HPDE6-E6E7 (cell line): ENCODE data around the gene ZNF888.
"Not testable (repeated sequence)": the region's sequence is repeated elsewhere in the genome, so short reads cannot be mapped to it uniquely, and the experiment has no call there.

Experiments used
- DNase-seq: peaks from one replicate; pipeline ENCODE4 v3.0.0; 2011; ENCODE audit warnings: missing footprints; ENCODE audit errors: extremely low spot score

ZNF888 gene

GRCh38 chr19:52872996-52873395 lies 50.2 kb downstream of the ZNF888 start:
- DNase-seq: not testable (repeated sequence)

GRCh38 chr19:52871466-52871865 lies 51.8 kb downstream of the ZNF888 start:
- no peak for DNase-seq

GRCh38 chr19:52868031-52868430 lies 55.2 kb downstream of the ZNF888 start:
- DNase-seq: not testable (repeated sequence)

DNA sequence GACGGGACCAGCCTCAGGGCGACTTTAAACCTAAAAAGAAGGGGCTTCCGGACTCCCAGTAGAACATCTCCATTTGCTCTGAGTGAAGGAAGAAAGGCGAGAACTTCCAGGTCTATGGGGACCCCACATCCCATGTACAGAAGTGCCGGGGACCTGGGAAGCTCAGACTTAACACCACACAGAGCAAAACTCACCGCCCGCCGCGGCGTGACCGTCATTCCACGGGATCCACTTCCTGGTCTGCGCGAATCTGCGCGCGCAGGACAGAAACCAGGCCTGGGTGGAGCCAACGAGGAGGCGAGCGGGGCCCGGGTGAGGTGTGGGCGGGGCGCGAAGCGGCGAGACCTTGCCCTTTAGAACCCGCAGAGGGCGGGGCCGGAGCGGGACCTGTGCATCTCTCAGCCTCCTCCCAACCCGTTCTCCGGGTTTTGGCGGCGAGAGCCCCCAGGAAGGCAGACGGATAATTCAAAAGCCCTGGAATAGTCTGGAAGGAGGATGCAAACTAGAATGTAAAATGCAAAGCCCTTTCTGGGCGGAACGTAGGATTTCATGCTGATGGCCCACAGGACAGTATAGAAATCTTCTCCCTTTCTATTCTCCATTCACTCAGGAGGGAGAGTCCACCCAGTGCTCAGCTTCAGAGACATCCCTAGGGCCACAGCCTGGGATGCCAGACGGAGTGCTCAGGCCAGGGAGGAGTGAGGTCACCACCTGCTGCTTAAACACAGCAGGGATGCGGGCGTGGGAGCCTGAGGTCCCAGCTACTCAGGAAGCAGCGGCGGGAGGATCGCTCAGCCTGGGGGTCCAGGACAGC lies 65.6 kb downstream of the ZNF888 start, which contains the start of gene ZNF468:
Gene ZNF468, minus strand, starts transcription at position 242 of the 814 bp plus-strand sequence. CDS start 3,347 bp downstream, outside the sequence.
- peak; percentile 12 for DNase-seq

DNA sequence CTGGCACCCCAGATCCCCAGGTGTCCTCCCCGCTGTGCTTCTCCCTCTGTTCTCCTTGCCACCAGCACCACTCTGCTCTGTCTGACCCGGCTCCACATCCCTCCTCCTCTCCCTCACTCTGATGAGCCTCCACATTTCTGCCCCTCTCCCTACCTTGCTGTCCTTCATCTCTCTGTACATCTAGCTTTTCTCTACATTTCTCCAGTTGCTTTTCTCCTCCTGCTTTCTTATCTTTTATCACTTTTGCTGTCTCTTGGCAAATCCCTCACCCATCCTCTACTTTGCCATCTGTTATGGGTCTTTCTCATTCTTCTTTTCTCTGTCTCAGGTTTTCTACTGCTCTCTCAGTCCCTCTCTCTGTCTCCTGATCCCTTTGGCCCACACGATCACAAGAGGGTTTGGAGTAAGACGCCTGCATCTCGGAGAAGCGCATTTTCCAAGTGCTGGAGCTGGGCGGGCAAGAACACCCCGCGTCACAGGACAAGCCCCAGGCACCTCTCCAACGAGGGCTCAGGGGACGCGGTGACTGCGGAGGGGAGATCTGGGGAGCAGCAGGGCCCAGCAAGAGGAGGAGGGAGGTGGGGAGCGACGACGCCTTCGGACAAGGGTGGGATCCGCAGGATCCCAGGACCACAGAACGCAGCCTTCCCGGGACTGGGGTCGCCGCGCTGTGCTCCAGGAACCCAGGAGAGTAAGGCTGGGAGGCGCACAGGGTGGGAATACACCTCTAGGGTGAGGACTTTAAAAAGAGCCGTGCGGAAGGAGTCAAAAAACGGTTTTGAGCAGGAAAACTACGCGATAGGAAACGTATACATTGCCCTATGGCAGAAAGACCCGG lies 66.5 kb downstream of the ZNF888 start:
- DNase-seq: not testable (repeated sequence)
